Naive thymus-derived CD4-positive, alpha-beta T cell (primary cell): ENCODE data around the gene FCN3. TPM values are rescaled to one million over a fixed set of nuclear protein-coding genes. Genes with fewer than 3 reads are reported as not detected.

Source experiments
- ATAC-seq: fragments of 150-1000 bp; cut with Tn5 transposase; 2 replicates; pipeline ENCODE4 v1.10.0; 2021; ENCODE audit warnings: mild to moderate bottlenecking, moderate library complexity
- CTCF ChIA-PET: fragments of 350-600 bp; sonication (Branson Sonifier 250); formaldehyde crosslinking; loops from one replicate; lab custom pipeline; 2021; ENCODE audit warnings: antibody characterized with exemption; lab: Charles Lee
- POLR2A ChIA-PET: fragments of 350-600 bp; sonication (Branson Sonifier 250); formaldehyde crosslinking; loops from one replicate; lab custom pipeline; 2021; ENCODE audit warnings: antibody characterized with exemption, inconsistent platforms; lab: Charles Lee
- DNase-seq, 9 donors: peaks; one replicate each; pipeline versions ENCODE4 v3.0.0 to v3.0.0-alpha.2; 2020 to 2022; ENCODE audit warnings: mixed read lengths in 1 of 9
- H3K27ac ChIP-seq: one replicate; pipeline ENCODE4 v1.7.0; 2013; ENCODE audit warnings: mild to moderate bottlenecking, low read depth, low read length, moderate library complexity
- H3K27me3 ChIP-seq, 2 donors: one replicate each; pipeline ENCODE4 v1.7.0; 2013; ENCODE audit warnings: low read length in 2 of 2, mild to moderate bottlenecking in 2 of 2, moderate library complexity in 2 of 2; ENCODE audit not compliant: control insufficient read depth in 2 of 2, insufficient read depth in 2 of 2
- H3K36me3 ChIP-seq, 3 experiments: 1 replicate in 2 of 3; 2 replicates in 1 of 3; pipeline ENCODE4 v1.7.0; 2013; ENCODE audit warnings: low read length in 3 of 3, mild to moderate bottlenecking in 3 of 3, moderate library complexity in 1 of 3; ENCODE audit not compliant: insufficient read depth in 3 of 3, control insufficient read depth in 2 of 3
- H3K4me1 ChIP-seq, 2 donors: one replicate each; pipeline ENCODE4 v1.7.0; 2013; ENCODE audit warnings: low read length in 2 of 2, mild to moderate bottlenecking in 2 of 2, moderate library complexity in 1 of 2; ENCODE audit not compliant: control insufficient read depth in 2 of 2, insufficient read depth in 2 of 2
- H3K4me3 ChIP-seq: 2 replicates; pipeline ENCODE4 v1.7.0; 2013; ENCODE audit warnings: mild to moderate bottlenecking, low read length
- H3K9me3 ChIP-seq, 3 experiments: 1 replicate in 2 of 3; 2 replicates in 1 of 3; pipeline ENCODE4 v1.7.0; 2013; ENCODE audit warnings: low read length in 3 of 3; ENCODE audit not compliant: control insufficient read depth in 2 of 3
- H3K27ac Mint-ChIP-seq, 9 donors: one replicate each; pipeline ENCODE4 v1.8.0; 2020 to 2022; ENCODE audit warnings: mixed read lengths in 9 of 9, mild to moderate bottlenecking in 8 of 9, moderate library complexity in 5 of 9, inconsistent platforms in 2 of 9
- H3K27me3 Mint-ChIP-seq, 5 donors: one replicate each; pipeline ENCODE4 v1.8.0; 2021 to 2022; ENCODE audit warnings: mixed read lengths in 5 of 5, mild to moderate bottlenecking in 1 of 5
- H3K36me3 Mint-ChIP-seq, 5 donors: one replicate each; pipeline ENCODE4 v1.8.0; 2020 to 2022; ENCODE audit warnings: mixed read lengths in 5 of 5, mild to moderate bottlenecking in 3 of 5, inconsistent platforms in 1 of 5
- H3K4me1 Mint-ChIP-seq, 7 donors: one replicate each; pipeline ENCODE4 v1.8.0; 2020 to 2022; ENCODE audit warnings: mixed read lengths in 7 of 7, mild to moderate bottlenecking in 3 of 7, inconsistent platforms in 1 of 7
- H3K4me3 Mint-ChIP-seq, 10 donors: one replicate each; pipeline ENCODE4 v1.8.0; 2020 to 2022; ENCODE audit warnings: mild to moderate bottlenecking in 10 of 10, mixed read lengths in 10 of 10, moderate library complexity in 6 of 10, inconsistent platforms in 2 of 10
- H3K9me3 Mint-ChIP-seq, 11 donors: one replicate each; pipeline ENCODE4 v1.8.0; 2020 to 2022; ENCODE audit warnings: mixed read lengths in 11 of 11, mild to moderate bottlenecking in 4 of 11, inconsistent platforms in 1 of 11, moderate library complexity in 1 of 11
- intact Hi-C, 2 donors: fragments of 100-400 bp; cut with micrococcal nuclease; formaldehyde crosslinking; loops; one replicate each; pipeline ENCODE4 v1.15.1; 2023
- polyA plus RNA-seq, 2 donors: library from polyadenylated mRNA; unstranded; fragments of 300-500 nt; fragmentation: Illumina TruSeq; gene quantifications; one replicate each; pipeline ENCODE4 v1.2.3, GENCODE V29; 2021
- total RNA-seq, 6 experiments: library from RNA in 5 of 6; stranded (reverse) in 5 of 6; gene quantifications; 1 replicate in 5 of 6; 2 replicates in 1 of 6; pipeline ENCODE4 v1.2.3 and lab custom pipeline; 2021 to 2026

Gene FCN3
- total and polyA plus RNA-seq, 7 experiments from 2014 or later, result not detected

GRCh38 chr1:27356619-27357280 lies 17.9 kb downstream of the FCN3 start:
- peaks cover 0 to 8% (median 0%) of the 10 kb centered on the region in 5 donors for H3K36me3 Mint-ChIP-seq

GRCh38 chr1:27356277-27356618 lies 18.4 kb downstream of the FCN3 start:
- Mint-ChIP-seq H3K4me1 (peaks cover 23 to 56% (median 45%) of the 10 kb centered on the region in 7 donors), H3K9me3 (peaks cover 0 to 3% (median 0%) of the 10 kb centered on the region in 11 donors), H3K27ac (peak overlapping the region in 8 of 9 donors; percentile 22 to 89 (median 66)), H3K4me3 (peak overlapping the region; percentile 28 to 86 (median 76)), H3K27me3 (no peaks in the 10 kb centered on the region), H3K36me3 (peaks cover 0 to 8% (median 0%) of the 10 kb centered on the region in 5 donors)
- H3K36me3 ChIP-seq, result peaks cover 0 to 9% (median 0%) of the 10 kb centered on the region in 3 experiments
- intact Hi-C loops, result no loop called here
- ChIA-PET POLR2A (interaction anchor here (0.7 to 9.2 kb wide), 5 partner anchors 12 to 306 kb away, joined by 3 to 111 read pairs (median 9); partner anchors contain the start of gene SYTL1), CTCF (interaction anchor here (0.8 to 5.0 kb wide), 13 partner anchors 9 to 55 kb away, joined by 3 to 44 read pairs (median 8); partner anchors contain the start of genes GPR3 and SYTL1)
- no peaks in the 10 kb centered on the region for H3K9me3 ChIP-seq
- DNase-seq (no peak), ATAC-seq (no peak)
- H3K4me3 ChIP-seq, result peak overlapping the region; percentile 76
- peak overlapping the region; percentile 70 for H3K27ac ChIP-seq
- H3K4me1 ChIP-seq, result peaks cover 37 to 41% of the 10 kb centered on the region in 2 donors
- no peaks in the 10 kb centered on the region for H3K27me3 ChIP-seq

More at GRCh38 chr1:27356619-27357280, 17.9 kb downstream of the FCN3 start:
- Mint-ChIP-seq H3K4me3 (peak overlapping the region; percentile 74 to 88 (median 80)), H3K27ac (peak overlapping the region; percentile 62 to 90 (median 88)), H3K4me1 (peaks cover 23 to 56% (median 45%) of the 10 kb centered on the region in 7 donors), H3K27me3 (no peaks in the 10 kb centered on the region), H3K9me3 (peaks cover 0 to 3% (median 0%) of the 10 kb centered on the region in 11 donors)
- Histone ChIP-seq H3K4me3 (peak overlapping the region; percentile 76), H3K27me3 (no peaks in the 10 kb centered on the region), H3K36me3 (peaks cover 0 to 4% (median 0%) of the 10 kb centered on the region in 3 experiments), H3K4me1 (peaks cover 37 to 41% of the 10 kb centered on the region in 2 donors), H3K9me3 (no peaks in the 10 kb centered on the region), H3K27ac (peak overlapping the region; percentile 70)
- DNase-seq (peak in 2 of 9 donors; percentile 38 to 47), ATAC-seq (peak; percentile 14)
- intact Hi-C loops, result loop anchor here (1.0 kb wide), 7 partner anchors 9 to 55 kb away; partner anchors contain the start of genes SYTL1 (in 1 of the 2) and TMEM222 (in 1 of the 2)
- ChIA-PET CTCF (interaction anchor here (0.8 to 5.0 kb wide), 26 partner anchors 8 to 306 kb away, joined by 3 to 44 read pairs (median 7); partner anchors contain the start of genes GPR3, MAP3K6 and SYTL1), POLR2A (interaction anchor here (0.9 to 9.2 kb wide), 9 partner anchors 9 to 305 kb away, joined by 3 to 111 read pairs (median 7); partner anchors contain the start of genes MAP3K6 and SYTL1)

GRCh38 chr1:27355683-27356082 lies 18.9 kb downstream of the FCN3 start:
- H3K9me3 Mint-ChIP-seq, result peaks cover 0 to 3% (median 0%) of the 10 kb centered on the region in 11 donors
- intact Hi-C loops, result no loop called here
- ATAC-seq, result no peak
- H3K4me1 Mint-ChIP-seq, result peaks cover 23 to 56% (median 45%) of the 10 kb centered on the region in 7 donors
- H3K27me3 ChIP-seq, result no peaks in the 10 kb centered on the region
- H3K36me3 Mint-ChIP-seq, result peaks cover 0 to 8% (median 0%) of the 10 kb centered on the region in 5 donors
- H3K27me3 Mint-ChIP-seq, result no peaks in the 10 kb centered on the region
- no peak for DNase-seq
- peak overlapping the region in 8 of 9 donors; percentile 55 to 89 (median 72) for H3K27ac Mint-ChIP-seq
- ChIA-PET POLR2A (interaction anchor here (0.7 to 9.2 kb wide), 3 partner anchors 12 to 59 kb away, joined by 3 to 111 read pairs (median 9); partner anchors contain the start of gene SYTL1), CTCF (interaction anchor here (0.6 to 5.0 kb wide), 11 partner anchors 10 to 55 kb away, joined by 3 to 44 read pairs (median 5); partner anchors contain the start of gene SYTL1)
- peaks cover 0 to 15% (median under 1%) of the 10 kb centered on the region in 3 experiments for H3K36me3 ChIP-seq
- peak overlapping the region in 9 of 10 donors; percentile 48 to 86 (median 77) for H3K4me3 Mint-ChIP-seq
- H3K27ac ChIP-seq, result peak overlapping the region; percentile 70
- no peak overlapping the region for H3K4me3 ChIP-seq
- H3K4me1 ChIP-seq, result peaks cover 37 to 41% of the 10 kb centered on the region in 2 donors
- no peaks in the 10 kb centered on the region for H3K9me3 ChIP-seq

GRCh38 chr1:27353629-27354028 lies 21.0 kb downstream of the FCN3 start:
- CTCF ChIA-PET, result interaction anchor here (0.6 to 1.0 kb wide), 4 partner anchors 8 to 632 kb away, joined by 3 to 8 read pairs (median 6); no protein-coding TSS in a partner anchor
- Histone ChIP-seq H3K27me3 (no peaks in the 10 kb centered on the region), H3K9me3 (no peaks in the 10 kb centered on the region), H3K36me3 (peaks cover 0 to 28% (median 5%) of the 10 kb centered on the region in 3 experiments), H3K27ac (peak overlapping the region; percentile 10), H3K4me1 (peaks cover 27 to 31% of the 10 kb centered on the region in 2 donors), H3K4me3 (no peak overlapping the region)
- no peak for DNase-seq
- POLR2A ChIA-PET, result interaction anchor here (0.6 to 9.2 kb wide), 5 partner anchors 9 to 49 kb away, joined by 4 to 111 read pairs (median 4); partner anchors contain the start of gene SYTL1
- no peak for ATAC-seq
- Mint-ChIP-seq H3K4me3 (no peak overlapping the region), H3K9me3 (no peaks in the 10 kb centered on the region), H3K4me1 (peaks cover 7 to 40% (median 28%) of the 10 kb centered on the region in 7 donors), H3K27ac (peak overlapping the region in 8 of 9 donors; percentile 18 to 79 (median 49)), H3K27me3 (no peaks in the 10 kb centered on the region), H3K36me3 (peaks cover 0 to 5% (median 0%) of the 10 kb centered on the region in 5 donors)
- intact Hi-C loops, result no loop called here

- peaks cover 0 to 5% (median 0%) of the 10 kb centered on the region in 5 donors for H3K36me3 Mint-ChIP-seq
- ChIA-PET CTCF (interaction anchor here (0.5 kb wide), 1 partner anchor 33 kb away, joined by 3 read pairs; no protein-coding TSS in a partner anchor), POLR2A (interaction anchor here (0.5 to 9.2 kb wide), 5 partner anchors 9 to 27 kb away, joined by 3 to 111 read pairs (median 4); partner anchors contain the start of gene SYTL1)
- ATAC-seq, result no peak
- Histone ChIP-seq H3K27me3 (no peaks in the 10 kb centered on the region), H3K4me1 (peaks cover 24 to 31% of the 10 kb centered on the region in 2 donors), H3K4me3 (no peak overlapping the region), H3K27ac (no peak overlapping the region), H3K36me3 (peaks cover 0 to 28% (median 5%) of the 10 kb centered on the region in 3 experiments), H3K9me3 (no peaks in the 10 kb centered on the region)
- intact Hi-C loops, result no loop called here
- no peak for DNase-seq
- H3K27ac Mint-ChIP-seq, result peak overlapping the region in 2 of 9 donors; percentile 18 to 33
- no peaks in the 10 kb centered on the region for H3K27me3 Mint-ChIP-seq
- H3K4me3 Mint-ChIP-seq, result peak overlapping the region in 1 of 10 donors; percentile 45
- no peaks in the 10 kb centered on the region for H3K9me3 Mint-ChIP-seq
- H3K4me1 Mint-ChIP-seq, result peaks cover 7 to 37% (median 29%) of the 10 kb centered on the region in 7 donors
Measured at GRCh38 chr1:27353166-27353565, 21.5 kb downstream of the FCN3 start.
